Nephron progenitor cell (in vitro differentiated cells): ENCODE data around the gene RMND5B.

Source experiments
- DNase-seq: peaks from one replicate; pipeline ENCODE4 v3.0.0; 2021
- H3K27ac Mint-ChIP-seq: 2 replicates; pipeline ENCODE4 v1.8.0; 2021; ENCODE audit warnings: mild to moderate bottlenecking, moderate library complexity, mixed read lengths
- H3K27me3 Mint-ChIP-seq: 2 replicates; pipeline ENCODE4 v1.8.0; 2021; ENCODE audit warnings: mild to moderate bottlenecking, low read depth, mixed read lengths; ENCODE audit not compliant: poor library complexity
- H3K36me3 Mint-ChIP-seq: 2 replicates; pipeline ENCODE4 v1.8.0; 2021; ENCODE audit warnings: low read depth, mixed read lengths
- H3K4me1 Mint-ChIP-seq: 2 replicates; pipeline ENCODE4 v1.8.0; 2021; ENCODE audit warnings: mixed read lengths
- H3K4me3 Mint-ChIP-seq: 2 replicates; pipeline ENCODE4 v1.8.0; 2021; ENCODE audit warnings: mild to moderate bottlenecking, moderate library complexity, mixed read lengths
- H3K9me3 Mint-ChIP-seq: 2 replicates; pipeline ENCODE4 v1.8.0; 2021; ENCODE audit warnings: mild to moderate bottlenecking, moderate library complexity, mixed read lengths
- TF ChIP-seq, protein P1 (sequence below): fragments of 200-600 bp; sonication (generic); IDR thresholded peaks from 2 replicates; pipeline ENCODE4 v1.5.0; 2021; ENCODE audit warnings: antibody characterized with exemption

The RMND5B gene

DNA sequence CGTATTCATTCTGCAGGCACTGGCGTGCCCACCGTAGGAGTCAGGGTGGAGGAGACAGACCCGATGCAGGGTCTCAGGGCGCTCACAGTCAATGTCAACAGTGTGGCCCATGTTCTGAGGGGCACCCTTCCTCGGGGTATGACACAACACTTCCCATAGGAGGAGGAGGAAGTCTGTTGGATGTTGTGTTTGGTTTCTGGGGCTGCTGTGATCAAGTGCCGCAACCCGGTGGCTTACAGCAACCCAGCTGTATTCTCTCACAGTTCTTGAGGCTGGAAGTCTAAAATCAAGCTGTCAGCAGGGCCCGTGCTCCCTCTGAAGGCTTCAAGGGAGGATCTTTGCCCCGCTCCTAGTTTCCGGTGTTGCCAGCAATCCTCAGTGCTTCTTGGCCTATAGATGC lies 67.9 kb downstream of the RMND5B start:
- H3K4me3 Mint-ChIP-seq = no peak overlapping the region
- H3K9me3 Mint-ChIP-seq = no peaks in the 10 kb centered on the region
- TF ChIP-seq, protein P1, sequence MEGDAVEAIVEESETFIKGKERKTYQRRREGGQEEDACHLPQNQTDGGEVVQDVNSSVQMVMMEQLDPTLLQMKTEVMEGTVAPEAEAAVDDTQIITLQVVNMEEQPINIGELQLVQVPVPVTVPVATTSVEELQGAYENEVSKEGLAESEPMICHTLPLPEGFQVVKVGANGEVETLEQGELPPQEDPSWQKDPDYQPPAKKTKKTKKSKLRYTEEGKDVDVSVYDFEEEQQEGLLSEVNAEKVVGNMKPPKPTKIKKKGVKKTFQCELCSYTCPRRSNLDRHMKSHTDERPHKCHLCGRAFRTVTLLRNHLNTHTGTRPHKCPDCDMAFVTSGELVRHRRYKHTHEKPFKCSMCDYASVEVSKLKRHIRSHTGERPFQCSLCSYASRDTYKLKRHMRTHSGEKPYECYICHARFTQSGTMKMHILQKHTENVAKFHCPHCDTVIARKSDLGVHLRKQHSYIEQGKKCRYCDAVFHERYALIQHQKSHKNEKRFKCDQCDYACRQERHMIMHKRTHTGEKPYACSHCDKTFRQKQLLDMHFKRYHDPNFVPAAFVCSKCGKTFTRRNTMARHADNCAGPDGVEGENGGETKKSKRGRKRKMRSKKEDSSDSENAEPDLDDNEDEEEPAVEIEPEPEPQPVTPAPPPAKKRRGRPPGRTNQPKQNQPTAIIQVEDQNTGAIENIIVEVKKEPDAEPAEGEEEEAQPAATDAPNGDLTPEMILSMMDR = no peak
- no peaks in the 10 kb centered on the region for H3K36me3 Mint-ChIP-seq
- H3K4me1 Mint-ChIP-seq = peaks cover 27% of the 10 kb centered on the region
- no peak overlapping the region for H3K27ac Mint-ChIP-seq
- DNase-seq = no peak
- H3K27me3 Mint-ChIP-seq = peaks cover 13% of the 10 kb centered on the region

DNA sequence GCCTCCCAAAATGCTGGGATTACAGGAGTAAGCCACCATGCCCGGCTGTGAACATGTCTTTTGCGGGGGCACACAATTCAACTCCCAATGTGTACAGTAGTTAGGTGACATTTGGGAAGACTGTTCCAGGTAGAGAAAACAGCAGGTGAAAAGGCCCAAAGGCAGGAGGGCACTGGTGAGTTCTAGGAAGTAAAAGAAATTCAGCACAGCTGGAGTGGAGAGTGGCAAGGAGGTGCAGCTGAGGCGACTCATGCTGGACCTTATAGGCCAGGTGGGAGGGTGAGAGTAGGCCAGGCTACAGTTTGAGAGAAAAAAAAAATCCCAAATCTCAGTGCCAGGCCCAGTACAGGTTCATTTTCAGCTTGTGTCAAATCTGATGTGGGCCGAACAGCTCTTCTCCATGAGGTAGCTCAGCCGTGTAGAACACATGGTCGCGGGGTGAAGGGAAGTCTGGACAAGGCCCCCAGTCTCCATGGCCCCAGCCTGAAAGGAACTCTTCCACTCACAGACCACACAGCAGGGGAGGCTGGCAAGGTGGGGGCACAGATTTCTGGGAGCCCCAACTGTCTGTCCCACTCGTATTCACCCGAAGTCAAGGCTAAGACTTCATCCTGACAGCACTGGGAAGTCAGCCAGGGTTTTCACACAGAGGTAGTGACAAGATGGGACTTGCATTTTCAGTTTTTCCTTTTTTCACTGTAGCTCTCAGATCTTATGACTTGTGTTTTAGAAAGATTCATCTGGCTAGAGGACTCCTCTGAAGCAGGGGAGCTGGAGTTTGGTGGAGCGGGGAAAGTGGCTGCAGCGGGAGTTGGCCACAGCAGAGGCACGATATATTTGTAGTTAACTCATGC lies 69.0 kb downstream of the RMND5B start:
- H3K9me3 Mint-ChIP-seq = no peaks in the 10 kb centered on the region
- H3K27ac Mint-ChIP-seq = no peak overlapping the region

More for the DNA sequence above, 69.0 kb downstream of the RMND5B start:
- no peaks in the 10 kb centered on the region for H3K36me3 Mint-ChIP-seq
- no peak overlapping the region for H3K4me3 Mint-ChIP-seq
- DNase-seq = no peak
- H3K27me3 Mint-ChIP-seq = peaks cover 11% of the 10 kb centered on the region
- TF ChIP-seq, protein P1 = no peak
- peaks cover 18% of the 10 kb centered on the region for H3K4me1 Mint-ChIP-seq
